Peyer's patch (tissue), 4 donors: ENCODE measurements around the gene NTNG2.

Experiments
- CTCF ChIP-seq, 6 experiments: fragments of 450-650 bp in 4 of 6; fragments of 200-600 bp in 2 of 6; sonication (generic) in 1 of 6; IDR thresholded peaks; one replicate each; pipeline ENCODE4 v1.5.1; 2017 to 2019; ENCODE audit warnings: antibody characterized with exemption in 6 of 6, mild to moderate bottlenecking in 3 of 6, moderate library complexity in 1 of 6
- POLR2A ChIP-seq, 2 donors: fragments of 450-650 bp; IDR thresholded peaks; one replicate each; pipeline ENCODE4 v1.5.1; 2017; ENCODE audit warnings: antibody characterized with exemption in 2 of 2, mild to moderate bottlenecking in 2 of 2, moderate library complexity in 2 of 2

DNA sequence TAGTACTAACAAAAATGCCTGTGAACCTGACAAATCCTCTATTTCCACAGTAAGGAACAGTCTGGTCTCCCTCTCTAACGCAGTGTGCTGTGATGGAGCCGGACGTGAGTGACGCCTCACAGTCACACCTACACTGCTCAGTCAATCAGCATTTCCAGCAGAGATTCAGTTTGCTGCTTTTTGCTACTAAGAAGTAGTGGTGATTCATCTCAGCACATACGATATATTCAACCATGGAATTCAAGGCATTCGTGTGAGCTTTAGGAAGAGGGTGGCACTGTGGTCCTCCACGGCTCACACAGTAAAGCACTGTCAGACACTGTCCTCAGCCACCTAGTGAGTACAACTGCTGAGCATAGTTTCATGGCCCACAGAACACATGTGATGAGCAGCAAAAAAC is 122.0 kb downstream of the NTNG2 start:
- TF ChIP-seq CTCF (IDR thresholded peaks at IDR 0.05) (no peak), POLR2A (IDR thresholded peaks at IDR 0.05) (no peak)
